ENCODE results near the gene MAP4.
A peak's percentile ranks its signal among the peaks of the same experiment; 100 is the strongest.

- peak; percentile 99 for TF ChIP-seq CTCF (IDR thresholded peaks at IDR 0.05)
- TF ChIP-seq EZH2 (IDR thresholded peaks at IDR 0.05), result no peak
Observed at GRCh38 chr3:47989981-47990440, 26.2 kb downstream of the MAP4 start.

Data from neural progenitor cell (in vitro differentiated cells).